HG02938 (cell line): ENCODE results near the gene KCNB1.
"Not testable (repeated sequence)": the region's sequence is repeated elsewhere in the genome, so short reads cannot be mapped to it uniquely, and the experiment has no call there.

Experiments used
- ATAC-seq: cut with Tn5 transposase; IDR thresholded peaks from one replicate; pipeline ENCODE4 v1.9.1; 2021; ENCODE audit warnings: mild to moderate bottlenecking, moderate library complexity; ENCODE audit not compliant: unreplicated experiment

The KCNB1 gene

GRCh38 chr20:49330701-49331615 lies 151.5 kb downstream of the KCNB1 start:
- ATAC-seq, result no peak

GRCh38 chr20:49328790-49329189 lies 153.7 kb downstream of the KCNB1 start:
- no peak for ATAC-seq

GRCh38 chr20:49326026-49326425 lies 156.4 kb downstream of the KCNB1 start:
- no peak for ATAC-seq

- no peak for ATAC-seq
These were observed 158.2 kb downstream of the KCNB1 start for GRCh38 chr20:49324306-49324705.

- ATAC-seq, result no peak
These were observed 158.7 kb downstream of the KCNB1 start for GRCh38 chr20:49323622-49324238.

- ATAC-seq, result no peak
These were observed 162.0 kb downstream of the KCNB1 start for GRCh38 chr20:49320460-49320859.

- no peak for ATAC-seq
These were observed 163.2 kb downstream of the KCNB1 start for GRCh38 chr20:49319208-49319809.

GRCh38 chr20:49318430-49319207 lies 163.8 kb downstream of the KCNB1 start:
- no peak for ATAC-seq

- no peak for ATAC-seq
These were observed 164.4 kb downstream of the KCNB1 start for GRCh38 chr20:49318091-49318429.

GRCh38 chr20:49316704-49317103 lies 165.8 kb downstream of the KCNB1 start:
- no peak for ATAC-seq

- ATAC-seq, result no peak
These were observed 166.9 kb downstream of the KCNB1 start for GRCh38 chr20:49315580-49315979.

GRCh38 chr20:49314052-49314451 lies 168.4 kb downstream of the KCNB1 start:
- not testable (repeated sequence) for ATAC-seq
